Neuronal stem cell (in vitro differentiated cells): ENCODE measurements around the gene NUP62.

Experiments used
- DNase-seq: peaks from one replicate; pipeline ENCODE4 v3.0.0-alpha.2; 2013; ENCODE audit warnings: low spot score
- H2AFZ ChIP-seq: one replicate; pipeline ENCODE4 v1.6.1; 2013; ENCODE audit warnings: mild to moderate bottlenecking, low read length, inconsistent platforms
- H2AK5ac ChIP-seq: 2 replicates; pipeline ENCODE4 v1.6.1; 2013; ENCODE audit warnings: low read depth, mild to moderate bottlenecking, inconsistent platforms, low read length, moderate library complexity, mixed read lengths
- H2BK120ac ChIP-seq: 2 replicates; pipeline ENCODE4 v1.6.1; 2013; ENCODE audit warnings: low read depth, mild to moderate bottlenecking, inconsistent platforms, low read length, moderate library complexity, mixed read lengths
- H2BK12ac ChIP-seq: one replicate; pipeline ENCODE4 v1.6.1; 2013; ENCODE audit warnings: low read length, inconsistent platforms
- H2BK15ac ChIP-seq: 2 replicates; pipeline ENCODE4 v1.6.1; 2013; ENCODE audit warnings: mild to moderate bottlenecking, low read length, inconsistent platforms, mixed read lengths
- H2BK5ac ChIP-seq: one replicate; pipeline ENCODE4 v1.6.1; 2013; ENCODE audit warnings: inconsistent platforms, mild to moderate bottlenecking, low read length, moderate library complexity
- H3K14ac ChIP-seq: one replicate; pipeline ENCODE4 v1.6.1; 2013; ENCODE audit warnings: low read length, inconsistent platforms
- H3K18ac ChIP-seq: 2 replicates; pipeline ENCODE4 v1.6.1; 2013; ENCODE audit warnings: low read length, inconsistent platforms
- H3K23ac ChIP-seq: 2 replicates; pipeline ENCODE4 v1.6.1; 2013; ENCODE audit warnings: low read depth, mild to moderate bottlenecking, mixed read lengths, low read length, inconsistent platforms; ENCODE audit not compliant: poor library complexity
- H3K27ac ChIP-seq: replicated peaks from 3 replicates; pipeline ENCODE4 v1.5.1; 2013; ENCODE audit warnings: low read length, inconsistent platforms
- H3K27me3 ChIP-seq, 3 experiments: 2 replicates each; pipeline ENCODE4 v1.6.1; 2013; ENCODE audit warnings: low read length in 3 of 3, mild to moderate bottlenecking in 2 of 3, inconsistent platforms in 1 of 3, low read depth in 1 of 3, mixed read lengths in 1 of 3, moderate library complexity in 1 of 3; ENCODE audit not compliant: control insufficient read depth in 3 of 3, insufficient read depth in 3 of 3
- H3K36me3 ChIP-seq, 2 donors: replicated peaks in 1 of 2; 2 replicates each; pipeline ENCODE4 v1.6.1; 2013; ENCODE audit warnings: low read length in 2 of 2; ENCODE audit not compliant: control insufficient read depth in 2 of 2, insufficient read depth in 2 of 2
- H3K4ac ChIP-seq: 2 replicates; pipeline ENCODE4 v1.6.1; 2013; ENCODE audit warnings: inconsistent platforms, mild to moderate bottlenecking, low read length, moderate library complexity
- H3K4me1 ChIP-seq, 2 donors: 1 replicate in 1 of 2; 2 replicates in 1 of 2; pipeline ENCODE4 v1.6.1; 2013; ENCODE audit warnings: low read length in 2 of 2, low read depth in 1 of 2; ENCODE audit not compliant: control insufficient read depth in 2 of 2, insufficient read depth in 1 of 2
- H3K4me2 ChIP-seq: one replicate; pipeline ENCODE4 v1.6.1; 2013; ENCODE audit warnings: mild to moderate bottlenecking, low read length, inconsistent platforms; ENCODE audit not compliant: insufficient read depth, poor library complexity, severe bottlenecking
- H3K4me3 ChIP-seq, 2 donors: 2 replicates each; pipeline ENCODE4 v1.5.1; 2013; ENCODE audit warnings: low read length in 2 of 2, mild to moderate bottlenecking in 2 of 2, inconsistent platforms in 1 of 2, moderate library complexity in 1 of 2
- H3K79me1 ChIP-seq: one replicate; pipeline ENCODE4 v1.6.1; 2013; ENCODE audit warnings: low read depth, mild to moderate bottlenecking, inconsistent platforms, low read length, moderate library complexity
- H3K9ac ChIP-seq: one replicate; pipeline ENCODE4 v1.6.1; 2013; ENCODE audit warnings: mild to moderate bottlenecking, low read depth, low read length, inconsistent platforms; ENCODE audit not compliant: poor library complexity
- H3K9me3 ChIP-seq, 2 donors: replicated peaks in 1 of 2; 2 replicates each; pipeline versions ENCODE3 to v1.6.1; 2013; ENCODE audit warnings: low read length in 2 of 2, mild to moderate bottlenecking in 2 of 2, inconsistent platforms in 1 of 2, low read depth in 1 of 2, mixed read lengths in 1 of 2, moderate library complexity in 1 of 2; ENCODE audit not compliant: control insufficient read depth in 2 of 2, insufficient read depth in 1 of 2
- H4K8ac ChIP-seq: one replicate; pipeline ENCODE4 v1.6.1; 2013; ENCODE audit warnings: low read depth, mild to moderate bottlenecking, inconsistent platforms, low read length, moderate library complexity
- H4K91ac ChIP-seq: one replicate; pipeline ENCODE4 v1.6.1; 2013; ENCODE audit warnings: low read length, low read depth, mild to moderate bottlenecking, inconsistent platforms; ENCODE audit not compliant: poor library complexity
- WGBS, 2 donors: extraction: QIAGEN DNeasy Blood & Tissue Kit; methylation state at CpG; one replicate each; pipeline ENCODE4 v1.1.7; 2013; ENCODE audit warnings: missing lambda C conversion rate in 2 of 2, mixed read lengths in 1 of 2; ENCODE audit not compliant: insufficient read length in 2 of 2, insufficient replicate concordance in 1 of 2; ENCODE audit errors: extremely low coverage in 2 of 2; 5-methylcytosine and 5-hydroxymethylcytosine counted together

The NUP62 gene

DNA sequence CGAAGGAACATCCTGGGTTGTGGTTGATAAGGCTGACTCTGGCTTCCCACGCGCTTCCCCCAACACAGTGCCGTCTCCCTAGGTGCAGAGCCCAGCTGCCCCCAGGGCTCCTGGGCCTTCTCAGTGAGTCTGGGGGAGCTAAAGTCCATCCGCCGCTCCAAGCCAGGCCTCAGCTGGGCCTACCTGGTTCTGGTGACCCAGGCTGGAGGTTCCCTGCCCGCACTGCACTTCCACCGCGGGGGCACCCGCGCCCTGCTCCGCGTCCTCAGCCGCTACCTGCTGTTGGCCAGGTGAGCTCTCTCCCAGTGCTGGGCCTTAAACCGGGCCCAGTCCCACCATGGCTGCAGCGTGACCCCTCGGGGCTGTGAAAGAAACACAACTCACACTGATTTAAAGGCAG lies 48.1 kb downstream of the NUP62 start:
- no peak for DNase-seq
- peaks cover 61 to 64% of the 10 kb centered on the region in 2 donors for H3K36me3 ChIP-seq
- H3K4me3 ChIP-seq: no peak overlapping the region
- H3K27ac ChIP-seq: no peak overlapping the region
- peaks cover 13% of the 10 kb centered on the region for H3K79me1 ChIP-seq
- H3K4me2 ChIP-seq: no peak overlapping the region
- peak overlapping the region; percentile 9 for H3K23ac ChIP-seq
- no peak overlapping the region for H3K9ac ChIP-seq
- no CpG with 5 or more reads among the region's 17 CpGs for WGBS, 2 donors
- H2BK120ac ChIP-seq: no peak overlapping the region
- no peak overlapping the region for H3K4ac ChIP-seq
- no peaks in the 10 kb centered on the region for H3K27me3 ChIP-seq
- no peak overlapping the region for H4K91ac ChIP-seq
- no peak overlapping the region for H2AFZ ChIP-seq
- peaks cover 5 to 7% of the 10 kb centered on the region in 2 donors for H3K4me1 ChIP-seq
- no peak overlapping the region for H2BK12ac ChIP-seq
- H2AK5ac ChIP-seq: no peak overlapping the region
- no peak overlapping the region for H4K8ac ChIP-seq
- H3K14ac ChIP-seq: no peak overlapping the region
- peaks cover 7 to 14% of the 10 kb centered on the region in 2 donors for H3K9me3 ChIP-seq
- peak overlapping the region; percentile 45 for H2BK5ac ChIP-seq
- H2BK15ac ChIP-seq: no peak overlapping the region
- H3K18ac ChIP-seq: no peak overlapping the region

DNA sequence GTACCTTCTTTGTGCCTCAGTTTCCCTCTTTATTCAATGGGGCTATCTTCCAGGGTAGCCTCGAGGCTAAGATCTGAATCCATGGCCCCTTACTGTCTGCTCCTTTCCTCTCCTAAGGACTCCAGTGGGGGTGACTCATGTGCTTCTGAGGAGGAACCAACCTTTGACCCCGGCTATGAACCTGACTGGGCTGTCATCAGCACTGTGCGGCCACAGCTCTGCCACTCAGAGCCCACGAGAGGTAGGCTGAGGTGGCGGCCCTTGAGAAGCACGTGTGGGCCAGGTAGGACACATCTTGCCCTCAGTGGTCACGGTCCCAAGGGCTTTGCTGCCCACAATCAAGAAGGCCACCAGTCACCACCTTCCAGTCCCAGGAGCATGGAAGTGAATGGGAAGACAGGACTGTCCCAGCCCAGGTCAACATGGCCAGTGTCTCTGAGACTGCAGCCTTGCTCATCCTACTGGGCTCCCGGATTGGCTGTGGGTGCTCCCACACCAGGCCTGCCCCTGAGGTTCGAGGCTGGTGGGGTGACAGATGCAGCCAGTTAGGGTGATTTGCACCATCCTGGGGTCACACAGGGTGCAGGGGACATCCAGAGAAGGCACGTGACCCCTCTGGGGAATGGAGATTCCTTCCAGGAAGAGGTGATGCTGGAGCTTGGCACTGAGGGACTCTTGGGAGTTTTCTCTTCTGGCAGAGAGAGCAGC lies 49.0 kb downstream of the NUP62 start:
- Histone ChIP-seq H3K4me3 (no peak overlapping the region), H3K27me3 (no peaks in the 10 kb centered on the region), H3K27ac (no peak overlapping the region), H2BK12ac (no peak overlapping the region), H3K9me3 (peaks cover 7 to 14% of the 10 kb centered on the region in 2 donors), H2AK5ac (no peak overlapping the region), H3K4me2 (no peak overlapping the region), H3K79me1 (peaks cover 13% of the 10 kb centered on the region), H2AFZ (no peak overlapping the region), H2BK5ac (no peak overlapping the region), H3K23ac (no peak overlapping the region), H3K9ac (no peak overlapping the region), H3K14ac (no peak overlapping the region), H3K4me1 (peaks cover 10 to 12% of the 10 kb centered on the region in 2 donors), H3K4ac (no peak overlapping the region), H4K91ac (no peak overlapping the region), H3K36me3 (peaks cover 58 to 63% of the 10 kb centered on the region in 2 donors), H2BK120ac (no peak overlapping the region), H4K8ac (no peak overlapping the region), H2BK15ac (no peak overlapping the region), H3K18ac (no peak overlapping the region)
- no CpG with 5 or more reads among the region's 10 CpGs for WGBS, 2 donors
- DNase-seq: no peak

DNA sequence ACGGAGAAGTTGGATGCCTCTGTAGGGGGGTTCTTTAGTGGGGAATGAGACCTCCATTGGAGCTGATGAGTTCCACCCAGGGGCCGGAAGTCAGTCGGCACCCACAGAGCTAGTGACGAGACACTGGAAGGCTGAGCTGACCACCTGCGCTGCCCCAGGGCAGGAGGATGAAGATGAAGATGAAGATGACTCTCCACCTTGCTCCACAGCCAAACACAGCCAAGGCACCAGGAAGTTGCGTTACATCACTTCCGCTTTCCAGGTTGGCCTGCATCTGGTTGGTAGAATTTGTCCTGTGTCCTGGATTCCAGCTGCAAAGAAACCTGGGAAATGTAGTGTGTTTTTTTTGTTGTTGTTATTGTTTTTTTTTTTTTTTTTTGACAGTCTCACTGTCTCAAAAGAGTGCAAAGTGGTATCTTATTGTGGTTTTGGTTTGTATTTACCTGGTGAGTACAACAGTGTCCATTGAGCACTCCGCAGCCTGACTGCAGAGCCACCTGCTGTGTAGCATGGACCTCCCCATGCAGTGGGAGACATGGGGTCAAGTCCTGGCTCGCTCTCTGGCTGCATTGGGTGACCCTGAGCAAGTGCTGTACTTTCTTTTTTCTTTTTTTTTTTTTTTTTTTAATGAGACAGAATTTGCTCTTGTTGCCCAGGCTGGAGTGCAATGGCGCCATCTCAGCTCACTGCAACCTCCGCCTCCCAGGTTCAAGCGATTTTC lies 49.9 kb downstream of the NUP62 start:
- Histone ChIP-seq H2BK120ac (no peak overlapping the region), H2BK12ac (no peak overlapping the region), H3K4me3 (no peak overlapping the region), H4K8ac (no peak overlapping the region), H4K91ac (no peak overlapping the region), H3K4me1 (peaks cover 10 to 12% of the 10 kb centered on the region in 2 donors), H2BK15ac (no peak overlapping the region), H2AK5ac (peak overlapping the region; percentile 47), H3K4ac (no peak overlapping the region), H3K27me3 (no peaks in the 10 kb centered on the region), H3K9me3 (peaks cover 7 to 14% of the 10 kb centered on the region in 2 donors), H3K36me3 (peaks cover 53 to 55% of the 10 kb centered on the region in 2 donors), H3K14ac (no peak overlapping the region), H3K79me1 (peaks cover 20% of the 10 kb centered on the region), H3K18ac (no peak overlapping the region), H2AFZ (no peak overlapping the region), H3K27ac (no peak overlapping the region), H3K23ac (no peak overlapping the region), H3K9ac (peak overlapping the region; percentile 50), H3K4me2 (no peak overlapping the region), H2BK5ac (no peak overlapping the region)
- WGBS, 2 donors: no CpG with 5 or more reads among the region's 12 CpGs
- DNase-seq: no peak

DNA sequence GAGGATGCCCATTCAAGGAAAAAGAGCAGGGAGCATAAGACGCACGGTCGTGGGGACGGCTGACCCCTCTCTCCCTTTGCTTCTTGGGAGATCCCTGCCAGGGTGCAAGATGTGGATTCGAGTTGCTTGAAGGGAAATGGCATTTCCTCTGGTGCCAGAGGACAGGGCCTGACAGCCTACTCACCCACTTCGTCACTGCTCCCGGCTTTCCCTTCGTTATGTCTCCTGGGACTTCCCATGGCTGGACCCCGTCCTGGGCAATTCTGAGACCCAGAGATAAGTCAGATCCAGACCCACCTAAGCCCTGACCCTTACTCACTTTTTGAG lies 50.6 kb downstream of the NUP62 start:
- Histone ChIP-seq H3K23ac (no peak overlapping the region), H3K9me3 (peaks cover 7 to 14% of the 10 kb centered on the region in 2 donors), H3K14ac (peak overlapping the region; percentile 66), H4K8ac (no peak overlapping the region), H3K27ac (no peak overlapping the region), H2BK15ac (no peak overlapping the region), H3K79me1 (peaks cover 20% of the 10 kb centered on the region), H3K9ac (peak overlapping the region; percentile 70), H3K4me2 (peak overlapping the region; percentile 97), H3K27me3 (no peaks in the 10 kb centered on the region), H2BK12ac (no peak overlapping the region), H3K36me3 (peaks cover 47 to 48% of the 10 kb centered on the region in 2 donors), H4K91ac (no peak overlapping the region), H2AFZ (no peak overlapping the region), H3K18ac (no peak overlapping the region), H3K4ac (no peak overlapping the region), H2BK5ac (peak overlapping the region; percentile 42), H3K4me1 (peaks cover 10 to 12% of the 10 kb centered on the region in 2 donors), H2AK5ac (peak overlapping the region; percentile 47), H2BK120ac (peak overlapping the region; percentile 12), H3K4me3 (peak overlapping the region; percentile 86 to 93)
- no CpG with 5 or more reads among the region's 9 CpGs for WGBS, 2 donors
- DNase-seq: no peak
